HEK293 (cell line): ENCODE measurements around the gene NFS1.

Source experiments
- KLF8 ChIP-seq: fragments of 450-650 bp; formaldehyde crosslinking; IDR thresholded peaks from 2 replicates; pipeline ENCODE4 v1.5.1; 2016; ENCODE audit warnings: missing biosample characterization, missing genetic modification characterization
- TRIM28 ChIP-seq: IDR thresholded peaks from 2 replicates; pipeline ENCODE4 v1.6.1; 2011; ENCODE audit warnings: low read length, control low read depth, borderline replicate concordance
- ZNF266 ChIP-seq: fragments of 450-650 bp; formaldehyde crosslinking; IDR thresholded peaks from 2 replicates; pipeline ENCODE4 v1.5.1; 2016; ENCODE audit warnings: missing biosample characterization, missing genetic modification characterization, low read depth
- ZNF596 ChIP-seq: fragments of 450-650 bp; IDR thresholded peaks from 2 replicates; pipeline ENCODE4 v1.5.0; 2018; ENCODE audit warnings: missing biosample characterization, mild to moderate bottlenecking, missing genetic modification characterization, moderate library complexity
- ZNF664 ChIP-seq: fragments of 450-650 bp; formaldehyde crosslinking; IDR thresholded peaks from 2 replicates; pipeline ENCODE4 v1.5.1; 2016; ENCODE audit warnings: missing biosample characterization, missing genetic modification characterization
- ZNF837 ChIP-seq: fragments of 450-650 bp; formaldehyde crosslinking; IDR thresholded peaks from 2 replicates; pipeline ENCODE4 v1.5.1; 2016; ENCODE audit warnings: missing biosample characterization, missing genetic modification characterization
- TF ChIP-seq, protein P1 (sequence below): fragments of 450-650 bp; formaldehyde crosslinking; IDR thresholded peaks from 2 replicates; pipeline ENCODE4 v1.5.1; 2016; ENCODE audit warnings: missing biosample characterization, missing genetic modification characterization

DNA sequence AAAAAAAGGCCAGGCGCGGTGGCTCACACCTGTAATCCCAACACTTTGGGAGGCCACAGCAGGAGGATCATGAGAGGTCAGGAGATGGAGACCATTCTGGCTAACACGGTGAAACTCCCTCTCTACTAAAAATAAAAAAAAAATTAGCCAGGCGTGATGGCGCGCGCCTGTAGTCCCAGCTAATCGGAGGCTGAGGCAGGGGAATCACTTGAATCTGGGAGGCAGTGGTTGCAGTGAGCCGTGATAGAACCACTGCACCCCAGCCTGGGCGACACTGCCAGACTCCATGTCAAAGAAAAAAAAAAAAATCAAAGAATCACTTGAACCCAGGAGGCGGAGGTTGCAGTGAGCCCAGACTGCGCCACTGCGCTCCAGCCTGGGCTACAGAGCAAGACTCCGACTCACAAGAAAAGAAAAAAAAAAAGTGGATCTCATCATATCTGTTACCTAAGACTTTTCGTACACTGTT is 38.7 kb upstream of the NFS1 start:
- TF ChIP-seq, protein P1, sequence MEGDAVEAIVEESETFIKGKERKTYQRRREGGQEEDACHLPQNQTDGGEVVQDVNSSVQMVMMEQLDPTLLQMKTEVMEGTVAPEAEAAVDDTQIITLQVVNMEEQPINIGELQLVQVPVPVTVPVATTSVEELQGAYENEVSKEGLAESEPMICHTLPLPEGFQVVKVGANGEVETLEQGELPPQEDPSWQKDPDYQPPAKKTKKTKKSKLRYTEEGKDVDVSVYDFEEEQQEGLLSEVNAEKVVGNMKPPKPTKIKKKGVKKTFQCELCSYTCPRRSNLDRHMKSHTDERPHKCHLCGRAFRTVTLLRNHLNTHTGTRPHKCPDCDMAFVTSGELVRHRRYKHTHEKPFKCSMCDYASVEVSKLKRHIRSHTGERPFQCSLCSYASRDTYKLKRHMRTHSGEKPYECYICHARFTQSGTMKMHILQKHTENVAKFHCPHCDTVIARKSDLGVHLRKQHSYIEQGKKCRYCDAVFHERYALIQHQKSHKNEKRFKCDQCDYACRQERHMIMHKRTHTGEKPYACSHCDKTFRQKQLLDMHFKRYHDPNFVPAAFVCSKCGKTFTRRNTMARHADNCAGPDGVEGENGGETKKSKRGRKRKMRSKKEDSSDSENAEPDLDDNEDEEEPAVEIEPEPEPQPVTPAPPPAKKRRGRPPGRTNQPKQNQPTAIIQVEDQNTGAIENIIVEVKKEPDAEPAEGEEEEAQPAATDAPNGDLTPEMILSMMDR (tag by site-specific recombination) = no peak
- TF ChIP-seq TRIM28 = no peak
- no peak for TF ChIP-seq ZNF837 (tag by site-specific recombination)
- TF ChIP-seq ZNF596 (tag by site-specific recombination) = no peak
- TF ChIP-seq ZNF664 (tag by site-specific recombination) = no peak
- no peak for TF ChIP-seq ZNF266 (tag by site-specific recombination)
- TF ChIP-seq KLF8 = no peak
